ENCODE results near the gene NRIP3. TPM values are rescaled to one million over a fixed set of nuclear protein-coding genes. Genes with fewer than 3 reads are reported as not detected.
A peak's percentile ranks its signal among the peaks of the same experiment; 100 is the strongest.

NRIP3 gene
- total and polyA plus RNA-seq, 2 of the 13 experiments (the other 11 are each of a cell fraction or from before 2014, with no cell fraction given): 0.04 to 0.07 TPM

DNA sequence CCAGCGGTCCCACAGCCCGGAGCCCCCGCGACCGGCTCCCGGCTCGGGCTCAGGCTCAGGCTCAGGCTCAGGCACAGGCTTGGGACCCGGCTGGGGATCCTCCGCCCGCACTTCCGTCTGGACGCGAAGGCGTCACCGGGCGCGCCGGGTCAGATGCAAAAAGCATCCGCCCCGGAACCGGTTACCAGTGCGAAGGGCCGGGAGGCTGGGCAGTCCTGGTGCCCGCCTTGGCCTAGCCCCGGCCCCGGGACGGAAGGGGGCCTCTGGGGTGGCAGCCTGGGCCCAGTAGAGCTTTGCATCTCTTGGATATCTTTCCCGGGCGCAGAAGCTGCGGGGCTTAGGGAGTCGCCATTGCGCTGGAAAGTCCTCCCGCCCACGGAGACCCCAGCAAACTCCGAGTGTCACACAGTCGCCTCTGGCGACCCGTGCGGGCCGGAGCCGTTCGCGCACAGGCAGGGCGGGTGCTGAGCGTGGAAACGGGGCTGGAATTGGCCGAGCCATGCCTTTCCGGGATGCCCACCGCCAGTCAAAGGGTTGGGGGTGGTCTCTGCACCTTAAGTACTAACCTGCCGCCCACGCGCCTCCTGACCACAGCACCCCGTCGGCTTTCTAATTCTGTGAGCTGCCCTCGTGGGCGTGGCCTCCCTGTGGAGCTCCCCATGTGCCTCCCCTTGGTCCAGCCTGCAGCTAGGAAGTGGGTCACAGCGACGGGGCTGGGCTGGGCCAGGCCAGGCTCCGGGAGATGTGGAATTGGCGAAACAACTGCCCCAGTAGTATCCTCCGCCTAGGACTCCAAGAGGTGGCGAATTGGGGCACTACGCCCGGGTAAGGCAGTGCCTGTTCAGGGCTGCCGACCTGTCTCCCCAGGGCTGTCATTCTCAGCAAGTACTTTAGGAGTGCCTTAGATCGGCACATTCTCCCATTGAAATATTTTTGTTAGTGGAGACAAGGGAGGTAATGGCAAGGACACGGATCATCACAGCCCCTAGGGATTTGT is 39.2 kb downstream of the NRIP3 start, which contains the start of gene TMEM9B (continued):
- TF ChIP-seq ZNF143 (CRISPR knock-in tag; IDR thresholded peaks at IDR 0.05) (0 out of 2 replicates have a peak, but pooled peaks have one; percentile 34), U2AF2 (IDR thresholded peaks at IDR 0.05; ENCODE audit: low read depth, low read length) (no peak), ZNF383 (CRISPR knock-in tag; IDR thresholded peaks at IDR 0.05; ENCODE audit: borderline replicate concordance) (no peak), ZNF350 (CRISPR knock-in tag; IDR thresholded peaks at IDR 0.05; ENCODE audit: borderline replicate concordance, low read depth) (peak; percentile 93; the same call in 1 of the 2 replicates), ZNF670 (CRISPR knock-in tag; IDR thresholded peaks at IDR 0.05; ENCODE audit: borderline replicate concordance) (peak; percentile 91), ZNF224 (CRISPR knock-in tag; IDR thresholded peaks at IDR 0.05) (peak; percentile 82; the same call in 1 of the 2 replicates), HCFC1 (IDR thresholded peaks at IDR 0.05; ENCODE audit: low read depth, low read length) (peak; percentile 56), ZNF841 (CRISPR knock-in tag; IDR thresholded peaks at IDR 0.05; ENCODE audit: borderline replicate concordance) (no peak), SP4 (CRISPR knock-in tag; IDR thresholded peaks at IDR 0.05) (peak; percentile 71; the same call in 1 of the 2 replicates), ZNF674 (CRISPR knock-in tag; IDR thresholded peaks at IDR 0.05; ENCODE audit: low read depth) (no peak)
- TF ChIP-seq, protein P1, sequence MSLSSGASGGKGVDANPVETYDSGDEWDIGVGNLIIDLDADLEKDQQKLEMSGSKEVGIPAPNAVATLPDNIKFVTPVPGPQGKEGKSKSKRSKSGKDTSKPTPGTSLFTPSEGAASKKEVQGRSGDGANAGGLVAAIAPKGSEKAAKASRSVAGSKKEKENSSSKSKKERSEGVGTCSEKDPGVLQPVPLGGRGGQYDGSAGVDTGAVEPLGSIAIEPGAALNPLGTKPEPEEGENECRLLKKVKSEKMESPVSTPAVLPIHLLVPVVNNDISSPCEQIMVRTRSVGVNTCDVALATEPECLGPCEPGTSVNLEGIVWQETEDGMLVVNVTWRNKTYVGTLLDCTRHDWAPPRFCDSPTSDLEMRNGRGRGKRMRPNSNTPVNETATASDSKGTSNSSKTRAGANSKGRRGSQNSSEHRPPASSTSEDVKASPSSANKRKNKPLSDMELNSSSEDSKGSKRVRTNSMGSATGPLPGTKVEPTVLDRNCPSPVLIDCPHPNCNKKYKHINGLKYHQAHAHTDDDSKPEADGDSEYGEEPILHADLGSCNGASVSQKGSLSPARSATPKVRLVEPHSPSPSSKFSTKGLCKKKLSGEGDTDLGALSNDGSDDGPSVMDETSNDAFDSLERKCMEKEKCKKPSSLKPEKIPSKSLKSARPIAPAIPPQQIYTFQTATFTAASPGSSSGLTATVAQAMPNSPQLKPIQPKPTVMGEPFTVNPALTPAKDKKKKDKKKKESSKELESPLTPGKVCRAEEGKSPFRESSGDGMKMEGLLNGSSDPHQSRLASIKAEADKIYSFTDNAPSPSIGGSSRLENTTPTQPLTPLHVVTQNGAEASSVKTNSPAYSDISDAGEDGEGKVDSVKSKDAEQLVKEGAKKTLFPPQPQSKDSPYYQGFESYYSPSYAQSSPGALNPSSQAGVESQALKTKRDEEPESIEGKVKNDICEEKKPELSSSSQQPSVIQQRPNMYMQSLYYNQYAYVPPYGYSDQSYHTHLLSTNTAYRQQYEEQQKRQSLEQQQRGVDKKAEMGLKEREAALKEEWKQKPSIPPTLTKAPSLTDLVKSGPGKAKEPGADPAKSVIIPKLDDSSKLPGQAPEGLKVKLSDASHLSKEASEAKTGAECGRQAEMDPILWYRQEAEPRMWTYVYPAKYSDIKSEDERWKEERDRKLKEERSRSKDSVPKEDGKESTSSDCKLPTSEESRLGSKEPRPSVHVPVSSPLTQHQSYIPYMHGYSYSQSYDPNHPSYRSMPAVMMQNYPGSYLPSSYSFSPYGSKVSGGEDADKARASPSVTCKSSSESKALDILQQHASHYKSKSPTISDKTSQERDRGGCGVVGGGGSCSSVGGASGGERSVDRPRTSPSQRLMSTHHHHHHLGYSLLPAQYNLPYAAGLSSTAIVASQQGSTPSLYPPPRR (CRISPR knock-in tag; IDR thresholded peaks at IDR 0.05; ENCODE audit: borderline replicate concordance): no peak
- TF ChIP-seq, protein P2, sequence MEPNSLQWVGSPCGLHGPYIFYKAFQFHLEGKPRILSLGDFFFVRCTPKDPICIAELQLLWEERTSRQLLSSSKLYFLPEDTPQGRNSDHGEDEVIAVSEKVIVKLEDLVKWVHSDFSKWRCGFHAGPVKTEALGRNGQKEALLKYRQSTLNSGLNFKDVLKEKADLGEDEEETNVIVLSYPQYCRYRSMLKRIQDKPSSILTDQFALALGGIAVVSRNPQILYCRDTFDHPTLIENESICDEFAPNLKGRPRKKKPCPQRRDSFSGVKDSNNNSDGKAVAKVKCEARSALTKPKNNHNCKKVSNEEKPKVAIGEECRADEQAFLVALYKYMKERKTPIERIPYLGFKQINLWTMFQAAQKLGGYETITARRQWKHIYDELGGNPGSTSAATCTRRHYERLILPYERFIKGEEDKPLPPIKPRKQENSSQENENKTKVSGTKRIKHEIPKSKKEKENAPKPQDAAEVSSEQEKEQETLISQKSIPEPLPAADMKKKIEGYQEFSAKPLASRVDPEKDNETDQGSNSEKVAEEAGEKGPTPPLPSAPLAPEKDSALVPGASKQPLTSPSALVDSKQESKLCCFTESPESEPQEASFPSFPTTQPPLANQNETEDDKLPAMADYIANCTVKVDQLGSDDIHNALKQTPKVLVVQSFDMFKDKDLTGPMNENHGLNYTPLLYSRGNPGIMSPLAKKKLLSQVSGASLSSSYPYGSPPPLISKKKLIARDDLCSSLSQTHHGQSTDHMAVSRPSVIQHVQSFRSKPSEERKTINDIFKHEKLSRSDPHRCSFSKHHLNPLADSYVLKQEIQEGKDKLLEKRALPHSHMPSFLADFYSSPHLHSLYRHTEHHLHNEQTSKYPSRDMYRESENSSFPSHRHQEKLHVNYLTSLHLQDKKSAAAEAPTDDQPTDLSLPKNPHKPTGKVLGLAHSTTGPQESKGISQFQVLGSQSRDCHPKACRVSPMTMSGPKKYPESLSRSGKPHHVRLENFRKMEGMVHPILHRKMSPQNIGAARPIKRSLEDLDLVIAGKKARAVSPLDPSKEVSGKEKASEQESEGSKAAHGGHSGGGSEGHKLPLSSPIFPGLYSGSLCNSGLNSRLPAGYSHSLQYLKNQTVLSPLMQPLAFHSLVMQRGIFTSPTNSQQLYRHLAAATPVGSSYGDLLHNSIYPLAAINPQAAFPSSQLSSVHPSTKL (CRISPR knock-in tag; IDR thresholded peaks at IDR 0.05): peak; percentile 58
- TF ChIP-seq, protein P3, sequence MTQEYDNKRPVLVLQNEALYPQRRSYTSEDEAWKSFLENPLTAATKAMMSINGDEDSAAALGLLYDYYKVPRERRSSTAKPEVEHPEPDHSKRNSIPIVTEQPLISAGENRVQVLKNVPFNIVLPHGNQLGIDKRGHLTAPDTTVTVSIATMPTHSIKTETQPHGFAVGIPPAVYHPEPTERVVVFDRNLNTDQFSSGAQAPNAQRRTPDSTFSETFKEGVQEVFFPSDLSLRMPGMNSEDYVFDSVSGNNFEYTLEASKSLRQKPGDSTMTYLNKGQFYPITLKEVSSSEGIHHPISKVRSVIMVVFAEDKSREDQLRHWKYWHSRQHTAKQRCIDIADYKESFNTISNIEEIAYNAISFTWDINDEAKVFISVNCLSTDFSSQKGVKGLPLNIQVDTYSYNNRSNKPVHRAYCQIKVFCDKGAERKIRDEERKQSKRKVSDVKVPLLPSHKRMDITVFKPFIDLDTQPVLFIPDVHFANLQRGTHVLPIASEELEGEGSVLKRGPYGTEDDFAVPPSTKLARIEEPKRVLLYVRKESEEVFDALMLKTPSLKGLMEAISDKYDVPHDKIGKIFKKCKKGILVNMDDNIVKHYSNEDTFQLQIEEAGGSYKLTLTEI (CRISPR knock-in tag; conservative IDR thresholded peaks at IDR 0.05): no peak
- TF ChIP-seq, protein P4, sequence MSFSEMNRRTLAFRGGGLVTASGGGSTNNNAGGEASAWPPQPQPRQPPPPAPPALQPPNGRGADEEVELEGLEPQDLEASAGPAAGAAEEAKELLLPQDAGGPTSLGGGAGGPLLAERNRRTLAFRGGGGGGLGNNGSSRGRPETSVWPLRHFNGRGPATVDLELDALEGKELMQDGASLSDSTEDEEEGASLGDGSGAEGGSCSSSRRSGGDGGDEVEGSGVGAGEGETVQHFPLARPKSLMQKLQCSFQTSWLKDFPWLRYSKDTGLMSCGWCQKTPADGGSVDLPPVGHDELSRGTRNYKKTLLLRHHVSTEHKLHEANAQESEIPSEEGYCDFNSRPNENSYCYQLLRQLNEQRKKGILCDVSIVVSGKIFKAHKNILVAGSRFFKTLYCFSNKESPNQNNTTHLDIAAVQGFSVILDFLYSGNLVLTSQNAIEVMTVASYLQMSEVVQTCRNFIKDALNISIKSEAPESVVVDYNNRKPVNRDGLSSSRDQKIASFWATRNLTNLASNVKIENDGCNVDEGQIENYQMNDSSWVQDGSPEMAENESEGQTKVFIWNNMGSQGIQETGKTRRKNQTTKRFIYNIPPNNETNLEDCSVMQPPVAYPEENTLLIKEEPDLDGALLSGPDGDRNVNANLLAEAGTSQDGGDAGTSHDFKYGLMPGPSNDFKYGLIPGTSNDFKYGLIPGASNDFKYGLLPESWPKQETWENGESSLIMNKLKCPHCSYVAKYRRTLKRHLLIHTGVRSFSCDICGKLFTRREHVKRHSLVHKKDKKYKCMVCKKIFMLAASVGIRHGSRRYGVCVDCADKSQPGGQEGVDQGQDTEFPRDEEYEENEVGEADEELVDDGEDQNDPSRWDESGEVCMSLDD (CRISPR knock-in tag; IDR thresholded peaks at IDR 0.05; ENCODE audit: borderline replicate concordance): no peak
